ENCODE measurements around the gene PARP6.

DNA sequence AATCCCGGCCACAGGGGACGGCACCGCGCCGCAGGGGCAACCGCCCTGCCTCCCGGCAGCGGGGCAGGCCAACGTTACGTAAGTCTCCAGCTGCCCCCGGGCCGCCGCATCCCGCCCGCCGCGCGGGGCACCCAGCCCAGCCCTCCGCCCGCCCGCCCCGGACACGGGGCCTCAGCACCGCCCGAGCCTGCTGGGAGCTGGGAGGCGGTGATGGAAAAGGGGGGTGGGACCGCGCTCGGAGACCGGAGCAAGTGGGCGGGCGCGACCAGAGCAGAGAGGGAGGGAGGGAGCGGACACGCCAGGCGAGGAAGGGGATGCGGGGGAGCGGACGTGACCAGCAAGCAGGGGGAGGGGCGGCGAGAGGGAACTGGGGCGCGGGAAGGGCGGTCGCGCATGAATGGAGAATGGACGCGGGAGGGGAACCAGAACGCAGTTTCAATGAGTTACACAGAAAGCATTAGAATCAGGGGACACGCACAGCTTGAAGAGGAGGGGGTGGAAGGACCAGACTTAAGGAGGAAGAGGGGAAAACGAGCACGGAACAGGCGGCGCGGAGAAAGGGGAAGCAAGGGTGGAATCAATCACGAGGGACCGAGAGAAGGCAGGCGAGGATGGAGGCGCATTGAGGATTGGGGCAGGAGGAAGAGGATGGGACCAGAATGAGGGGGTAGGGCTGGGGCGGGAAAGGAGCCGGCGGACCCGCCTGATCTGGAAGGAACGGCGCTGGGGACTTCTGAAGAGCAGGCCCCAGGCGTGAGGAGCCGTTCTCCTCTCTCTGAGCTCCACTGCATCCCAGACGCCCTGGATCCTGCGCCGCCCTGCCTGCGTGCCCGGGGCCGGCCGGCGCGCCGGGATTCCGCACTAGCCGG is 41.9 kb downstream of the PARP6 start:
- TF ChIP-seq POLR2AphosphoS5 (IDR thresholded peaks at IDR 0.05; ENCODE audit: low read depth, low read length) (no peak), POLR2A (IDR thresholded peaks at IDR 0.05; ENCODE audit: low read depth, low read length) (no peak), POU2F2 (IDR thresholded peaks at IDR 0.05; ENCODE audit: low read depth, low read length) (no peak)
